Osteoblast (primary cell): ENCODE measurements around the gene PSG2. TPM values are rescaled to one million over a fixed set of nuclear protein-coding genes. Genes with fewer than 3 reads are reported as not detected.
"Not testable (repeated sequence)": the region's sequence is repeated elsewhere in the genome, so short reads cannot be mapped to it uniquely, and the experiment has no call there.

Experiments
- DNase-seq: peaks from one replicate; pipeline ENCODE4 v3.0.0; 2011; ENCODE audit warnings: low spot score, mixed read lengths; ENCODE audit not compliant: insufficient read length; ENCODE audit errors: missing footprints
- H2AFZ ChIP-seq: 2 replicates; pipeline ENCODE4 v1.6.0; 2011; ENCODE audit warnings: mild to moderate bottlenecking, low read length
- H3K27ac ChIP-seq: 2 replicates; pipeline ENCODE4 v1.5.1; 2011; ENCODE audit warnings: mild to moderate bottlenecking, low read depth, low read length, moderate library complexity
- H3K27me3 ChIP-seq: 2 replicates; pipeline ENCODE4 v1.6.0; 2012; ENCODE audit warnings: mild to moderate bottlenecking, control low read depth, inconsistent platforms, low read length, moderate library complexity; ENCODE audit not compliant: insufficient read depth
- H3K36me3 ChIP-seq: 2 replicates; pipeline ENCODE4 v1.5.1; 2011; ENCODE audit warnings: mild to moderate bottlenecking, low read length, control low read depth, moderate library complexity; ENCODE audit not compliant: insufficient read depth
- H3K4me1 ChIP-seq: 2 replicates; pipeline ENCODE4 v1.5.1; 2011; ENCODE audit warnings: mild to moderate bottlenecking, low read length, control low read depth, moderate library complexity; ENCODE audit not compliant: insufficient read depth
- H3K4me2 ChIP-seq: 2 replicates; pipeline ENCODE4 v1.6.0; 2011; ENCODE audit warnings: mild to moderate bottlenecking, low read length; ENCODE audit not compliant: insufficient read depth
- H3K4me3 ChIP-seq: fragments of 200-600 bp; sonication (generic); 3 replicates; pipeline ENCODE4 v1.5.1; 2012; ENCODE audit warnings: mild to moderate bottlenecking, low read length, inconsistent platforms; ENCODE audit not compliant: insufficient read depth
- H3K79me2 ChIP-seq: 2 replicates; pipeline ENCODE4 v1.6.0; 2012; ENCODE audit warnings: mild to moderate bottlenecking, low read length, control low read depth, inconsistent platforms; ENCODE audit not compliant: insufficient read depth
- H3K9me3 ChIP-seq: 2 replicates; pipeline ENCODE4 v1.5.1; 2011; ENCODE audit warnings: low read depth, low read length, control low read depth
- H4K20me1 ChIP-seq: 2 replicates; pipeline ENCODE4 v1.6.0; 2012; ENCODE audit warnings: mild to moderate bottlenecking, low read length, control low read depth; ENCODE audit not compliant: insufficient read depth
- CTCF ChIP-seq: IDR thresholded peaks from 2 replicates; pipeline ENCODE4 v1.5.1; 2011; ENCODE audit warnings: mild to moderate bottlenecking, low read depth, low read length, moderate library complexity; ENCODE audit errors: extremely low read depth
- total RNA-seq: library from RNA; depleted of rRNA; stranded (reverse); fragments of >200 nt; gene quantifications from 2 replicates; pipeline ENCODE4 v1.2.3, GENCODE V29; 2012

The PSG2 gene
- total RNA-seq, 1 donor = not detected

- H3K4me1 ChIP-seq = peaks cover 10% of the 10 kb centered on the region
- not testable (repeated sequence) for DNase-seq, H3K9me3 ChIP-seq, H3K79me2 ChIP-seq, H3K4me2 ChIP-seq, H2AFZ ChIP-seq, H3K36me3 ChIP-seq, H3K27ac ChIP-seq, H4K20me1 ChIP-seq, H3K27me3 ChIP-seq, H3K4me3 ChIP-seq
- peak; percentile 14 for TF ChIP-seq CTCF
Measured at GRCh38 chr19:43019588-43019987, 62.9 kb downstream of the PSG2 start.

Other genes starting within 250 kb of the PSG2 start
- gene PSG1, start 203.0 kb downstream of the PSG2 start, total RNA-seq = 0.36 and 1.2 TPM in 2 replicates
- not detected in 2 replicates for gene PSG6, start 164.8 kb downstream of the PSG2 start, total RNA-seq
- gene PSG7, start 145.5 kb downstream of the PSG2 start, total RNA-seq = not detected in 2 replicates
- not detected in 2 replicates for gene PSG11, start 56.2 kb downstream of the PSG2 start, total RNA-seq
- 1.4 and 11.8 TPM in 2 replicates for gene PSG5, start 103.8 kb upstream of the PSG2 start, total RNA-seq
- under 0.01 and 1.1 TPM in 2 replicates for gene PSG4, start 122.9 kb upstream of the PSG2 start, total RNA-seq
- not detected in 2 replicates for gene PSG9, start 186.8 kb upstream of the PSG2 start, total RNA-seq